Subcutaneous adipose tissue (tissue), 4 donors: ENCODE data around the gene ACSL3. TPM values are rescaled to one million over a fixed set of nuclear protein-coding genes. Genes with fewer than 3 reads are reported as not detected.

Experiments used
- total RNA-seq, 4 donors: library from RNA; depleted of rRNA; stranded (reverse); fragments of >200 nt; gene quantifications; one replicate each; pipeline ENCODE4 v1.1.0, GENCODE V29; 2016
- TF ChIP-seq, protein P1 (sequence below): fragments of 450-650 bp; IDR thresholded peaks from one replicate; pipeline ENCODE4 v1.5.1; 2016; ENCODE audit warnings: low read depth, mild to moderate bottlenecking, control low read depth, antibody characterized with exemption, moderate library complexity

ACSL3 gene
- total RNA-seq, 4 donors from 2014 or later: 40.1 to 81.8 (median 42.8) TPM

DNA sequence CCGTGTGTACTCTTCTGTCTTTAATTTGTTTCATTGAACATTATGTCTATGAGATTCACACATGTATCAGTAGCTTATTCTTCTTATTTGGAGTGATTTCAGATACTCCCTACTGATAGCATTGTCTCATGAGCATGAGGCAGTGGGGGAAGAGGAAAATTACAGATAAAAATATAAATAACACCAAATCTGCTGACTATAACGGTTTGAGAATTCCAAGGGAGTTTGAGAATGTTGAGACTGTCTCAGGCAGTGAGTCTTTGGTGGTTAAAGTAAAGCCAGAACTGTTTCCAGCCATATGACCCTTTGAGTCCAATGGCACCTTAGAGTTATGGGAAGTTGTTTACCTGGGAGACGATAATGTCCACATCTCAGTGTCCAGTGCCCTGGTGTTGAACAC lies 118.6 kb downstream of the ACSL3 start:
- TF ChIP-seq, protein P1, sequence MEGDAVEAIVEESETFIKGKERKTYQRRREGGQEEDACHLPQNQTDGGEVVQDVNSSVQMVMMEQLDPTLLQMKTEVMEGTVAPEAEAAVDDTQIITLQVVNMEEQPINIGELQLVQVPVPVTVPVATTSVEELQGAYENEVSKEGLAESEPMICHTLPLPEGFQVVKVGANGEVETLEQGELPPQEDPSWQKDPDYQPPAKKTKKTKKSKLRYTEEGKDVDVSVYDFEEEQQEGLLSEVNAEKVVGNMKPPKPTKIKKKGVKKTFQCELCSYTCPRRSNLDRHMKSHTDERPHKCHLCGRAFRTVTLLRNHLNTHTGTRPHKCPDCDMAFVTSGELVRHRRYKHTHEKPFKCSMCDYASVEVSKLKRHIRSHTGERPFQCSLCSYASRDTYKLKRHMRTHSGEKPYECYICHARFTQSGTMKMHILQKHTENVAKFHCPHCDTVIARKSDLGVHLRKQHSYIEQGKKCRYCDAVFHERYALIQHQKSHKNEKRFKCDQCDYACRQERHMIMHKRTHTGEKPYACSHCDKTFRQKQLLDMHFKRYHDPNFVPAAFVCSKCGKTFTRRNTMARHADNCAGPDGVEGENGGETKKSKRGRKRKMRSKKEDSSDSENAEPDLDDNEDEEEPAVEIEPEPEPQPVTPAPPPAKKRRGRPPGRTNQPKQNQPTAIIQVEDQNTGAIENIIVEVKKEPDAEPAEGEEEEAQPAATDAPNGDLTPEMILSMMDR: no peak

DNA sequence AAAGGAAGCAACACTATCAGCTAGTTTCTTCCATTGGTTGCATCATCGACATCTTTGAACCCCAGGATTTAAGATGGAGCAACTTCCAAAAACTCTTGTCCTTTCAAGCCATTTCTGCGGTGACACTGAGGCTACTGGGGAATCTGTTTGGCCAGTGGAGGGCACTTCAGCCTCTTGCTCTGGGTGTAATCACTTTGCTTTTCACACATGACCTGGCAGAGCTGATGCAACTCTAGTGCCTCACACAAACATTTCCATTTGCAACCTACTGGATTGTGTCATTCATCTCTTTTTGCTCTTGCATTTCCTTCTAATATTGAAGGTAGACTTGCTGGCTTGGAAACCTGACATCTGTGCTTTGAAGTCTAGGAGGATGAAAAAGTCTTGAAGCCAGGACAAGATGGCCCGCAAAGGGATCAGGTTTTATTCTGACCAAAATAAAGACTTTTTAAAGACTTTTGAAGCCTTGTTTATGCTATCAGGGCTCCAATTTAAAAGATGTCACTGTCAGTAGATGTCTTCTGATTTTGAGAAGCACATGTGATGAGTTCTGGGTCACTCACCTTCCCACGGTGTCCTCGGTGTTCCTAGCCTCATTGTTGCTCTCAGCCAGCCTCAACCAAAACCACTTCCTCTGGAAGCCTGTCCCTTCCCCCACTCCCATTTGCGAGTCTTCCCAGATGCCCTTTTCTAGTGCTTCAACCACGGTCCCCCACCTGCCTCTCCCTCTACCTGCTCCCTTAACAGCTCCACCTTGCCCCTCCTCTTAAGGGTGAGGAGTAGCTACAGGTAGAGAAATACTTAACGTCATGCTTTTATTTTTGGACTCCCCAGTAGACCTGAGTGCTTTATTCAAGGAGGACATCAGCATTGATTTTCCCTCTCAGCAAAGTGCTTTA lies 121.4 kb downstream of the ACSL3 start:
- TF ChIP-seq, protein P1: no peak

DNA sequence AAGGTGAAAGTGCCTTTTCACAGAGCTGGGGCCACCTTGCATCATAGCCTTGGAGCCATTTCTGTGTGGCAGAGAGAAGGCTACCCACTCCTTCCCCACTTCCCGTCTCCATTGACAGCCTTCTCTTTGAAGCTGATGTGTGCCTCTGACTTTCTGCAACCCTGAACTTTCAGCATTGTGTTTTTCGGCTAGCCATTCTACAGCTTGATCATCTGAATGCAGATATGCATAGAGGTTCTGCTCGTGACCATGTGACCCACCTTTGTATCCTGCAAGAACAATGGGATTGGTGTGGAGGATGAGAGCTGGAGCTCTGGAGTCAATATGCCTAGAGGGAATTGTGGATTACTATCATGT lies 122.1 kb downstream of the ACSL3 start:
- TF ChIP-seq, protein P1: no peak

DNA sequence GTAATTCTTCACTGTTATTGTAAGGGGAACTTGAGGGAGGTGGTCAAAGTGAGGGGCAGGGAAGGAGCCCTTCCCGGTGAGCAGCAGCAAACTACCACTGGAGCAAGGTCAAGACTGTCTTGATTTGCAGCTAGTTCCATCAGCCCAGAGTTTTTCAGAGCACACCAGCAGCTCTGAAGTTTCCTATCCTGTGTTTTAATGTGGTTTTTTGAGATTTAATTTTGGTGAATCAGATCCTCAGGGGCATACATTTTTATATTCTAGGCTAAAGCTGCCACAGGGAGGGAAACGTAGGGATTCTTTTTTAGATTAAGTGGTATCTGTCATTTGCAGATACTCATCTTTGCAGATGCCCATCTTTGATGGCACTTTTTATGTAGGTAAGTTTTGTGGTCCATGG lies 124.1 kb downstream of the ACSL3 start:
- TF ChIP-seq, protein P1: no peak

DNA sequence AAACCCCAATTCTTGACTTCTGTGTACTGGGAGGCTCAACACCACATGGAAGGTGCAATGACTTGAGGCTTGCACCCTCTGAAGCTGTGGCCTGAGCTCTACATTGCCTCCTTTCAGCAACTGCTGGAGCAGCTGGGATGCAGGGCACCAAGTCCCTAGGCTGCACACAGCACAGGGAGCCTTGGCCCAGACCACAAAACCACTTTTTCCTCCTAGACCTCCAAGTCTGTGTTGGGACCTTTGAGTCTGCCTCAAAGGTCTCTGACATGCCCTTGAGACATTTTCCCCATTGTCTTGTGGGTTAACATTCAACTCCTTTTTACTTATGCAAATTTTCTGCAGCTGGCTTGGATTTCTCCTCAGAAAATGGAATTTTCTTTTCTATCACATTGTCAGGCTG lies 128.6 kb downstream of the ACSL3 start:
- TF ChIP-seq, protein P1: no peak

DNA sequence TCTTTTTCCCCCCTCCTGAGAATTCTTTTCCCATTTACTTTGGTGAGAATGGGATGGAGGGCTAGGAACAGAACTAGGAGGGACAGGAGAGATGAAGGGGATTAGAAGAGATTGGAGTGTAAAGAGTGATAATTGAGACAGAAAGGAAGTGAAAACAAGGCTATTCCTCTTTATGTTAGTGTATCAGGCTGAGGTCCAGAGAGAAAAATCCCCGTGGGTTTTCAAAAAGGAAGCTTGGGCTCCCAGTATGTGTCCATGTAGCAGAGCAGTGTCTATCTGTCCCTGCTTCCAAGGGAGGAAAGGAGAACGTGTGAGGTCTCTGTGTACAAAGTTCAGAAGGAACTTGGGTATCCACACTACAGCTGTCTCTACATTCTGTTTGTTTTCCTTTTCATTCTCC lies 131.3 kb downstream of the ACSL3 start:
- TF ChIP-seq, protein P1: no peak

Other genes with a start within 250 kb of the ACSL3 start
- 10 to 100 TPM; 10.2 to 25.8 (median 11.7) TPM for gene FARSB, start 204.9 kb upstream of the ACSL3 start, total RNA-seq
- 1 to 10 TPM in 2 of 4 donors, not detected in 2; 2.8 to 2.9 TPM for gene MOGAT1, start 189.4 kb upstream of the ACSL3 start, total RNA-seq
- 1 to 10 TPM; 2.9 to 8.5 (median 6.8) TPM for gene KCNE4, start 191.2 kb downstream of the ACSL3 start, total RNA-seq